ENCODE data around the gene KNG1.

KNG1 gene

DNA sequence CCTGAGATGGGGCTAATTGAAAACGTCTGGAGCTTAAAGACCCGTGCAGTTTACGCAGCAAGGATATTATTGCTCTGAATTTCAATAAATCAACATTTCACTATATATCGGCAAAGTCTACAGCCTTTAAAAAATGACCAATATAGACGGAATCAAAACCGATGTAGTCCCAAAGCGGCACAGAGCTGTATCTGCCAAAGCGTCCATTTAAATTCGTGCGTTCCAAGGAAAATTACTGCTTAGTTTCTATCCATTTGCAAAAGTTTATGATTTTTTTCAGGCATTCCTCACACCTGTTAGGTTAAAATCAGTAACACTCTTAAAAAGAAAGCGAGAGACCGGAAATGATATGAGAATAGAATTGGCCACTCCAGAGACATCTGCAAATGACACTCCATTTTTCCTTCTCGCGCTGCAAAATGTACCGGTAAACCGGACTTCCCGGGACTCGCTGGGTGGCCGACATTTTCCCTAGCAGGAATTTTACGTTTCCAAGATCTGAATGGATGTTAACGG is 65.4 kb downstream of the KNG1 start:
- no peak for DNase-seq

DNA sequence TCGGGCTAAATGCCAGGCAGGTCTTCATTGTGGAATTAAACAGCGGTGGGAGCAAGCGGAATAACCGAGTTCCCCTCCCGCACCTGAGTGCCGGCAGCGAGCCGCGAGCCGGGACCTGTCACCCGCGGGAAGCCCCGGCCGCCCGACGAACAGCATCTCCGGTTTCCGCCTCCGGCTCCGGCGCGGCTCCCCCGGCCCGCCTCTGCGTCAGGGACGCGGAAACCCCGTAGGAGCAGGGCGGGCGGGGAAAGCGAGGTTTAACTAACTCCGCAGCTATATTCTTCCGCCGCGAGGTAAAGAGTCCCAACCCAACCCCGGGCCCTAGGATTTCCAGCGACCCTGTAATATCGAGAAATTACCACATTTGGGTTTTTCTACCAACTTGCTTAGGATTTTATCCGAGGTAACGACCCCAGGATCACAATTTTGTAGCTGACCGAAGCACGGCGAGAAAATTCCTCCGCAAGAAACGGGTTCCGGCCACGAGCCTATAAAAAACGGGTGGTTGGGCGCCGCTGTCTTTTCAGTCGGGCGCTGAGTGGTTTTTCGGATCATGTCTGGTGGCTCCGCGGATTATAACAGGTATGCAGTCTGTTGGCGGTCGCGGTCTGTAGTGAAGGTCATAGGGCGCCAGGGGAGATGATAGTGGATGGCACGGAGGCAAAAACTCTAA is 66.0 kb downstream of the KNG1 start, which contains the start of gene EIF4A2:
Gene EIF4A2 (plus strand): TSS at position 520 of the 673 bp plus-strand sequence. CDS start 34 bp downstream, at position 554.
- DNase-seq = peak; percentile 93

DNA sequence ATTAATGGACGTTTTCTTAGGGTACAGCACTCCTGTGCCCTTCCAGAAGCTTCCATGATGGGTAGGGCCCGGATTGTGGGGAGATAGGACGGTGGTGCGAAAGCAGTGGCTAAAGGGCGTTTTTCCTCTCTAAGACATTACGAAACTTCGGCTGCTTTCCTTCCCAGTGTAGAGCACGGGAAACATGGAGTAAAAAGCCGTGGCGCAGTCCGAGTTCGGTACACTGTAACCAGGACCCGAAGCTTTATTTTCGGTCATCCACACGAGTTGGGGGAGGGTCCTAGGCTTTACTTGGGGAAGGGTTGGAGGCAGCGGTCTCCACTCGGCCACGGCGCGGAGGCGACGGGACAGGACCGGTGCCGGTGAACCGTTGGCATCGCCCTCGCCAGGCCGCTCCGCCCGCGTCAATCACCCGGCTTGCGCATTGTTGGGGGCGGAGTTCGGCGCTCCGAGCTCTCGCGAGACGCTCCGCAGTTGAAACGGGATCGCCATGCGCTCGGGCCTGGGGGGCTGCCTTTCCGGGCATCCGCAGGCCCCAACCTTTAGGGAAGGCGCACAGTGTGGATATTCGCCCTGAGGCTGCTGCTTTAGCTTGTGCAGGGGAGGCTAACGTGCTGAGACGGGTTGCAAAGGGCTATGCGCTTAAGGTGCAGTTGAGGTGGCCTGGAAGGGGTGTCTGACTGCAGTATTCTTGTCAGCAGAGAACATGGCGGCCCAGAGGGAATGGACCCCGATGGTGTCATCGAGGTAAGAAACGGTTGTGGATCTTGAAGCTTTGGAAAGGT is 66.8 kb downstream of the KNG1 start:
- peak; percentile 92 for DNase-seq

DNA sequence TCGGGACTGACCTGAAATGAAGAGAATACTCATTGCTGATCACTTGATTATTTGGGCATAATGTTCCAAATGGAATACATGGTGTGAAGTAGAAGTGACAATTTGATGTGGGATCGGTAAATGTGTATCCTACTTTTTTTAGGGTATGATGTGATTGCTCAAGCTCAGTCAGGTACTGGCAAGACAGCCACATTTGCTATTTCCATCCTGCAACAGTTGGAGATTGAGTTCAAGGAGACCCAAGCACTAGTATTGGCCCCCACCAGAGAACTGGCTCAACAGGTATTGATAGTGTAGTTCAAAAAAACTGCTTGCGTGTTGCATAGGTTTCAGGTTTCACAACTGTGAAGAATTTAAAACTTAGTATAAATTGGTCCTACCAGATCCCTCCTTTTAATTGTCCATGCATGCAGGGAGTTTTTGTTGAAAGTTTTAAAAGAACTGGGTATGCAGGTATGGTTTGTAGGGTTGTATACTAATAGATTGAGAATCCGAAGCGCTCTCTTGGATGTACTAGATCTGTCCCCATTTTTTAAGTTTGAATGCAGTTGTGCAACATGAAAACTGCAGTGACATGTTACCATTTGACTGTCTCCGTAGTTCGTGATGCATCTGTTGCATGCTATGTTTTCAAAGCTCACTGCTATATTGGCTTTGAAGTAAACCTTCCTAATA is 67.8 kb downstream of the KNG1 start:
- no peak for DNase-seq

DNA sequence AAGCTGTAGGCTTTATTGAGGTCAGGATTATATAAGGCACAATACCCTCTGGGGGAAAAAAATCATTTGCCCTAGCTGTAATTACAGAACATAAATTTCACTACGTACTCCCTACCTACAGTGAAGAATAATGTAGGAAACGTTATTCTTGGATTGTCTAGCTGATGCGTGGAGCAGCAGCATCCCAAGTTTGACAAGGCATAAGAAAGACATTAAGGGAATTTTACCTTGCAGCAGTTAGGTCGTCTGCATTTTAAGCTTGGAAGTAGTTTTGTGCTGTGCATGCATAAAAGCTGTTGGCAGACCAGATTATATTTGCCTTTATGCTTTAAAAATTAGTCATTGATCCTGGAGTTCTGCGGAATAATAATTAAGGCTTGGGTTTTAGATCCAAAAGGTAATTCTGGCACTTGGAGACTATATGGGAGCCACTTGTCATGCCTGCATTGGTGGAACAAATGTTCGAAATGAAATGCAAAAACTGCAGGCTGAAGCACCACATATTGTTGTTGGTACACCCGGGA is 68.4 kb downstream of the KNG1 start:
- no peak for DNase-seq

DNA sequence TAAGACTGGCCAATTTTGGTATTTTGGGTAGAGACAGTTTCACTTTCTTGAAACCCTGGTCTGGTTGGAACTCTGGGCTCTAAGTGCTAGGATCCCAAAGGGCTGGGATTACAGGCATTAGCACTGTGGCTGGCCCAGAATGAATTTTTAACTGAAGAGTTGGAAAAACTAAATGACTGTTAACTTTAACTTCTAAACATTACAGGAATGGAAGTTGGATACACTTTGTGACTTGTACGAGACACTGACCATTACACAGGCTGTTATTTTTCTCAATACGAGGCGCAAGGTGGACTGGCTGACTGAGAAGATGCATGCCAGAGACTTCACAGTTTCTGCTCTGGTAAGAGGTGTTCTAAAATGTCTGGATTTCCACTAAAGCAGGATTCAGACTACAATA is 69.8 kb downstream of the KNG1 start:
- DNase-seq = no peak

DNA sequence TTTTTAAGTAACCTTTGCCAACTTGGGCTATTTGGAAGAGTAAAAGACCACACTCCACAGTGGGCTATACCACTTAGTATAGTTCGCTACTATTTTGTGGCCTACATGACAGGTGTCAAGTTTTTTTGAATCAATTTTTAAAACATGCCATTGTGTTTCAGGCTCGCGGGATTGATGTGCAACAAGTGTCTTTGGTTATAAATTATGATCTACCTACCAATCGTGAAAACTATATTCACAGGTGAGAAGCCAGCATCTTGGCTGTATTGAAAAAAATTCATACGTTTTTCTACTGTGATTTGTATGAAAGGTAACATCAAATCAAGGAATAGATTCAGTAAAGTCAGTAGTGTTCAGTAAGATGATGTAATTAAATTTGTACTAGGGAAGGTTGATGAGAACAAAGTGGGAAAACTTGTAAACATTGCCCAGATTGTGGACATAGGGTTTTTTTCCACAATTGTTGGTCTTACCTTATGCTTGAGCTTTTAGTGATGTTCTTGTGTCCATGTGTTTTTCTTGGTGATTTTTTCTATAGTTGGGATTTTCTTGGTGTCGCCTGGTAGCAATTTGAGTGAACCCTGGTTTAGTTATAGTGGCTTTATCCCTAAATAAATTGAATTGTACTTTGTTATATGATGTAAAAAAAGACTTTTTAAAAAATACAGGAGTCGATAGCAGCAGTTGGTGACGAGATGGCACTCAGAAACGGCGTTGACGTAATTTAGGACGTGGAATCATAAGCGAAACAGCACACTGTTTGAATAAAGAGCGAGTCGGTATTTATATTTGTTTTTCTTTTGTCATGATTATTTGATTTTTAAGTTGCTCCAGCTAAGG is 70.7 kb downstream of the KNG1 start:
- DNase-seq = no peak

DNA sequence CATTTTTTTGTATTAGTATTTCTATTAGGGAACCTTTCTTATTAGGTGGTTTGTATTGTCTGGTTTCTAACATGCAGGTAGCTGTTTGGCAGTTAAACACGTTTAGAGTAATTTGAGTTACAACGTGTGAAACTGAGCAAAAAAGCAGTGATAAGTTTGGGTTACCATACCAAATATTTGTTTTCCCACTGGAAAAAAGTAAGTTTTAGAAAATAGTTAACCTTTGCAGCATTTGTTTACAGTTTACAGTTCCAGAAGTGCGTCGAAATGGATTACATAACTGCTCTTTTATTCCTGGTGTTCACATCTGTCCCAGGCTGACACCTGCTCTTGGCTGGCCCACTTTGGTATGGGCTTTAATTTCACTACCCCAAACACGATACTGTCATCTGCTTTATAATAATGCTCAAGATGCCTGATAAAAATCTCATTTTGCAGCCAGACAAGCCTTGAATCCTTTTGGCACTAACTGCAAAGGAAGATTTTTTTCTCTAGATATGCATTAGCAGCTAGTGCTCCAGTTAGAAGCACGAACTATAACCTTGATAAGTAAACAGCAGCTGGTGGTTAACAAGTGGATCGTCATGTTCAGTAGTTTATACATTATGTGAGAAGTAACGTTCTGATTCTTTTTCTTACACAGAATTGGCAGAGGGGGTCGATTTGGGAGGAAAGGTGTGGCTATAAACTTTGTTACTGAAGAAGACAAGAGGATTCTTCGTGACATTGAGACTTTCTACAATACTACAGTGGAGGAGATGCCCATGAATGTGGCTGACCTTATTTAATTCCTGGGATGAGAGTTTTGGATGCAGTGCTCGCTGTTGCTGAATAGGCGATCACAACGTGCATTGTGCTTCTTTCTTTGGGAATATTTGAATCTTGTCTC is 71.6 kb downstream of the KNG1 start:
- DNase-seq = no peak

DNA sequence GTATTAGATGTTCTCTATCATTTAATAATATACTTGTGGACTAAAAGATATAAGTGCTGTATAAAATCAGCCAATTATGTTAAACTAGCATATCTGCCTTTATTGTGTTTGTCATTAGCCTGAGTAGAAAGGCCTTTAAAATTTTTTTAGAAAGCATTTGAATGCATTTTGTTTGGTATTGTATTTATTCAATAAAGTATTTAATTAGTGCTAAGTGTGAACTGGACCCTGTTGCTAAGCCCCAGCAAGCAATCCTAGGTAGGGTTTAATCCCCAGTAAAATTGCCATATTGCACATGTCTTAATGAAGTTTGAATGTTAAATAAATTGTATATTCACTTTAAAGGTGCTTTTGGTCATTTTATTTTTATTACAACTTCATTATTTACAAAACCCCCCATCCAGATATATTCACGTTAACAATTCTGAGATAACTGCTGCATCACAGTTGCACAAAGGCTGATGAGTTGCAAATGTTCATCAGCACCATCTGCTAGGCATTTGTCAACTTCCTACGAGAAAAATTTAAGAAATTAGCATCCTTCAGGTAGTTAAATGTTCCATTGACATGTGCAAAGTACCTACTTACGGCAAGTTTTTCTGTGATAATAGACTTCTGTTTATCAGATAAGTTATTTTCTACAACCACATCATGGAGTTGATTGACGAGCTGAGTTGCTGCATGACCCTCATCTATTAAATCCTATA is 72.5 kb downstream of the KNG1 start:
- DNase-seq = no peak

DNA sequence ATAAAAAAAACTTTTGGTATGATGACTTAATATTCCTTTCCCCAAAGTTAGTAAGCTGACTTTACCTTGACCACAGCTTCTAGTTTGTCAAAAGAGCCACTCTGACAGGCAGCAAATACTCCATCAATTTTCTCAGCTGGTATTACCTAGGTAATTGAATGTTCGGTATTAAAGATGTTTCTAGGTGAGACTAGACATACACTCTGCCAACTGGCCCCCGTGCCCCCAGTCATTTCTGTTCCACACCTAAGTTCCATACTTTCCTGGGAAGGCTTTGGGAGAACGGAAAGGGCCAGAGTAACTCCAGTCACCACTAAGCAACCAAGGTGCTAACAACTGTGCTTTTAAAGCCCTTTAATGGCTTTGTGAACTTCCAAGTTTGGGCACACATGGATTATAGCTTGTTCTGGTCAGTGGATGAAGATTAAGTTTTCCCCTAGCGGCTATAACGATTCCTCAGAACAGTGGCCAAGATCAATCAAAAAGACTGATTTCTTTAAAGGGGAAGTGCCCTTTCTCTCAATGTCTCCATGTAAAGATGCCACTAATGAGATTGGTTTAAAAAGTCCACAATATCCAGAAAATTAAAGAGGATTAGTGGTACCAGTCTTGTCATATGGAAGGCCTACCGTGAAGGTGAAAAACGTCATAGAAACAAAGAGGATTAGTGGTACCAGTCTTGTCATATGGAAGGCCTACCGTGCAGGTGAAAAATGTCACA is 73.3 kb downstream of the KNG1 start:
- DNase-seq = no peak

Measured in femur (tissue), 1 donor.